Erythroblast (primary cell): ENCODE results near the gene ARAP2.

ENCODE experiments used
- GATA1 ChIP-seq: IDR thresholded peaks from 2 replicates; pipeline ENCODE4 v1.6.1; 2011; ENCODE audit warnings: low read depth, mild to moderate bottlenecking, control low read depth, low read length, moderate library complexity
- POLR2A ChIP-seq: IDR thresholded peaks from 2 replicates; pipeline ENCODE4 v1.6.1; 2011; ENCODE audit warnings: mild to moderate bottlenecking, low read length

GRCh38 chr4:36172656-36173055 is 71.7 kb downstream of the ARAP2 start:
- TF ChIP-seq POLR2A (no peak), GATA1 (no peak)
